GM20000 (cell line): ENCODE results near the gene BABAM1.

Experiments
- DNase-seq: peaks from one replicate; pipeline ENCODE4 v3.0.0; 2012; ENCODE audit warnings: low spot score
- CTCF ChIP-seq: IDR thresholded peaks from 2 replicates; pipeline ENCODE4 v1.5.1; 2012; ENCODE audit warnings: mild to moderate bottlenecking, control low read depth; ENCODE audit errors: extremely low read depth, missing control alignments

The BABAM1 gene

GRCh38 chr19:17312189-17313113, 45.2 kb downstream of the BABAM1 start:
- DNase-seq = no peak
- no peak for TF ChIP-seq CTCF

GRCh38 chr19:17314007-17314593, 46.9 kb downstream of the BABAM1 start:
- DNase-seq = no peak
- TF ChIP-seq CTCF = no peak

GRCh38 chr19:17318966-17319365, 51.7 kb downstream of the BABAM1 start:
- DNase-seq = no peak
- no peak for TF ChIP-seq CTCF

- no peak for TF ChIP-seq CTCF
- no peak for DNase-seq
Measured at GRCh38 chr19:17319473-17320238, 52.4 kb downstream of the BABAM1 start.

- TF ChIP-seq CTCF = no peak
- no peak for DNase-seq
Measured at GRCh38 chr19:17320435-17320834, 53.2 kb downstream of the BABAM1 start.

- DNase-seq = no peak
- TF ChIP-seq CTCF = no peak
Measured at GRCh38 chr19:17321655-17322489, 54.6 kb downstream of the BABAM1 start.
